ENCODE measurements around the gene AAMDC.
"Not testable (repeated sequence)": the region's sequence is repeated elsewhere in the genome, so short reads cannot be mapped to it uniquely, and the experiment has no call there.

The AAMDC gene

DNA sequence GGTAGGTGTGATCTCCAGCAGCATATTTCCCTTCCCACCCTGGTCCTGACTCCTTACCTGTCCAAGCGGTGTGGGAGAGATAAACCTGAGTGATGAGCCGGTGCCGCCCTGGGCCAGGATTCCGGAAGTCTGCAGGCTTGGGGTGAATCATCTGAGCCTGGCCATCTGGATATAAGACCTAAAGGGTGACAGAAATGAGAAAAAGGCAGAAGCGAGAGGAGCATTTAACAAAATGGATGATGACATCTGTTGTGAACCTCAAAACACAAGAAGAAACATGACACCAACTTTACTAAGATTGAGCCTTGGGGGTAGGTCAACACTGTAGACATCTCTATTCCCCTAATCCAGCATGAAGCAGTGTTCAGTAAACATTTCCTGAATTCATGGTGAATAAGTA, 62.8 kb downstream of the AAMDC start:
- no peak for DNase-seq (ENCODE audit: extremely low read depth in 1 of 2, low read depth in 1 of 2)

DNA sequence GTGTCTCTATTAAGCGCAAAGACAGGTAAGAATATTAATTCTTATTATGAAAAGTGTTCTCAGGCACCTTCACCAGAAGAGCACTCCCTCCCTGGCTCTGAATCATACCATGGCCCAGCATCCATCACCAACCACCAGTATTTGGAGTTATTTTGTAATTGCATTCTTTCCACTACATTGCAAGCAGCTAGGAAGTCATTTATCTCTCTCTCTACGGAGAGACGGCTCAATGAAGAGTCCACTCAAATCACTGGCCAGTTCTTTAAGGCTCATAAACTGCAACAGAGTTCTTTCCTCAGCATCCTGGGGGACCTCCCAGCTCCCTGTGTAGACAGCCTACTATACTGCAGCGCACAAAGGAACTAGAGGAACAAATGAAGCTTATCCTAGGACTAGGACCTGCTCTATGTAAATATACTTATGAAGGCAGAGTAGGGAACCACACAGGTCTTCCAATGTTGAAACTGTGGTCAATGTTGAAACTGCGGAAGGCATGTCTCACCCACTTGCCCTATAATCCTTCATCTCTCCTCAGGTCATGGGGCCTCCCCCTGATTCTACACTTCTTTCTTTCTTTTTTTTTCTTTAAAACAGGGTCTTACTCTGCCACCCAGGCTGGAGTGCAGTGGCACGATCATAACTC, 63.4 kb downstream of the AAMDC start:
- no peak for DNase-seq (ENCODE audit: extremely low read depth in 1 of 2, low read depth in 1 of 2)

DNA sequence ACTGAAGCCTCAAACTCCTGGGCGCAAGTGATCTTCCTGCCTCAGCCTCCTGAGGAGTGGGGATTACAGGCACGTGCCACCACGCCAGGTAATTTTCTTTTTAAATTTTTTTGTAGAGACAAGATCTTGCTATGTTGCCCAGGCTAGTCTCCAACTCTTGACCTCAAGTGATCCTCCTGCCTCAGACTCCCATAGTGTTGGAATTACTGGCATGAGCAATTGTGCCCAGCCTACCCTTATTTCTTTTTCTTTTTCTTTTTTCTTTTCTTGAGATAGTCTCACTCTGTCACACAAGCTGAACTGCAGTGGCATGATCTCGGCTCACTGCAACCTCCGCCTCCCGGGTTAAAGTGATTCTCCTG, 63.9 kb downstream of the AAMDC start:
- no peak for DNase-seq (ENCODE audit: extremely low read depth in 1 of 2, low read depth in 1 of 2)

DNA sequence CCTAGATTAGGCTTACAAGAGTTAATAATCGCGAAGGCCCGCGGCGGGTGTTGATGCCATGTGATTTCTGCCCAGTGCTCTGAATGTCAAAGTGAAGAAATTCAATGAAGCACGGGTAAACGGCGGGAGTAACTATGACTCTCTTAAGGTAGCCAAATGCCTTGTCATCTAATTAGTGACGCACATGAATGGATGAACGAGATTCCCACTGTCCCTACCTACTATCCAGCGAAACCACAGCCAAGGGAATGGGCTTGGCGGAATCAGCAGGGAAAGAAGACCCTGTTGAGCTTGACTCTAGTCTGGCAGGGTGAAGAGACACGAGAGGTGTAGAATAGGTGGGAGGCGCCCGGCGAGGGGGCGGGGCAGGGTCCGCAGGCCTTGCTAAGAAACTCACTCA, 65.5 kb downstream of the AAMDC start:
- no peak for DNase-seq (ENCODE audit: extremely low read depth in 1 of 2, low read depth in 1 of 2)

DNA sequence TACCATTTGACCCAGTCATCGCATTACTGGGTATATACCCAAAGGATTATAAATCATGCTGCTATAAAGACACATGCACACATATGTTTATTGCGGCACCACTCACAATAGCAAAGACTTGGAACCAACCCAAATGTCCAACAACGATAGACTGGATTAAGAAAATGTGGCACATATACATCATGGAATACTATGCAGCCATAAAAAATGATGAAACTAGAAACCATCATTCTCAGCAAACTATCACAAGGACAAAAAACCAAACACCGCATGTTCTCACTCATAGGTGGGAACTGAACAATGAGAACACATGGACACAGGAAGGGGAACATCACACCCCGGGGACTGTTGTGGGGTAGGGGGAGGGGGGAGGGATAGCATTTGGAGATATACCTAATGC, 68.1 kb downstream of the AAMDC start:
- not testable (repeated sequence) for DNase-seq (ENCODE audit: extremely low read depth in 1 of 2, low read depth in 1 of 2)

DNA sequence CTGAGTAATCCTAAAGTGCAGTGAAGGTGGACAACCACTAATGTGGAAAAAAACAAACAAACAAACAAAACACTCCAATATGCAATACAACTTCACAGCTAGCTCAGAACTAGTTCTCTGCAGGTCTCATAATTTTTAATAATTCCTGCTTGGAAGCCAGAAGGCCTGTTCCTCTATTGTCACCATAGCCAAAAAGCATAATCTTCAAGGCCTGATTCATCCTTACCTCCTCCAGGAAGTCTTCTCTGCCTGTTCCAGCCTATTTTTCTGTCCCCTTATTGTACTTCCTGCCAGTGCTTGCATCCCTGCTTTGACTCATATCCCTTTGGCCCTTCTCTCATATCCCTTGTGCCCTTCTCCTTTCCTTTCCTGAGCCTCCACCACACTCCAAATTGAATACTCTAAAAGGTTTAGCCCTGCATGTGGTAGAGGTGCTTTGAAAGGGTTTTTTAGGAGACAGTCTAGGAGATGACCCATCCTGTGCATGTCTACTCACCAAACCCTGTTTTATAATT, 69.2 kb downstream of the AAMDC start:
- DNase-seq (ENCODE audit: extremely low read depth in 1 of 2, low read depth in 1 of 2): not testable (repeated sequence)

DNA sequence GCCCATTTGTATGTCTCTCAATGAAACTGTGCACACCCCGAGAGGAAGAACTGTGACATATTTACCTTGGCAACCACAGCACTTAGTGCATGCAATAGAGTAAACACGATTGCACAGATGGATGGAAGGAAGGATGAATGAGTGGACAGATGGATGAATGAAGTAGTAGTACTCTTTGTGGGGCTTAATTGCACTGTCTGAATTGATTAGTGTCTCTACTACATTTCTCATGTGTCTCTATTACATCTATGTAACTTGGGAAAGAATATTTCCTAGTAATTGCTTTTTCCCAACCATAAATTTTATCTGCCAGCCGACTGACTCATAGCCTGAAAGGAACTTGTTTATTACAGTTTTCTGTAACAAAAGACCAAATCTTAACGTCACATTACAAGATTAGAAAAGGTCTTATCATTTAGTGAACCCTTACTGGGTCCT, 69.7 kb downstream of the AAMDC start:
- DNase-seq (ENCODE audit: extremely low read depth in 1 of 2, low read depth in 1 of 2): not testable (repeated sequence)

DNA sequence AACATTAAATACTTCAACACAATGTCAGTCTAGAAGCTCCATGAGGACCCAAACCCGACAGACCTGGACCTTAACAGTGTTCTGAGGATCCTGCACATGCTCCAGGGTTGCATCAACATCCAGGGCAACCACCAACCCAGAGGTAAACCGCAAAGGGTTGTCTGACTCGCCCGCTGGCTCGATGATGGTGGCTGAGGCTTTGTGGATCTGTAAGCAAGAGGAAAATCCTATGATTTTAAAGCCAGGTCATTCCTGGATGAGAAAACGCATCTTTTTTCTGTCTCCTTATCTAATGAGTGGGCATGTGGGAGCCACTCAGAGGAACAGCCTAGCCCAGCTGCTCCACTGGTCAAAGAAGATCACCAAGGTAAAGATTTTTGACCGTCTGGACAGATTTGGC, 70.3 kb downstream of the AAMDC start:
- DNase-seq (ENCODE audit: extremely low read depth in 1 of 2, low read depth in 1 of 2): not testable (repeated sequence)

DNA sequence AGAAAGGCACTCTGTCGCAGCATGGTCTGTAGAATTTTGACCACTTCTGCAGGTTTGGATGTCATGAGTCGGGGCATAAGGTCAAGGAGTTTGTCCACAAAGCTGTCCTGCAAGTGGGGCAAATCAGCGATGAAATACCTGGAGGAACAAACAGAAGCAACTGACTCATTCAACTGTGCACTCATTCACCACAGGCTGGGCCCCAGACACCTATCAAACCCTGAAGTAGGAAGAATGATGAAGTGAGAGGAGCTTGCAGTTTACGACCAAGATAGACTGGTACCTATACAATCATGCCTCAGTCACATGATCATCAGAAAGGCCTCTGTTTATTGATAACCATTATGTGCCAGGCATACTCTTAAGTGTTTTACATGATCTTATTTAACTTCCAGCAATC, 70.8 kb downstream of the AAMDC start:
- DNase-seq (ENCODE audit: extremely low read depth in 1 of 2, low read depth in 1 of 2): not testable (repeated sequence)

DNA sequence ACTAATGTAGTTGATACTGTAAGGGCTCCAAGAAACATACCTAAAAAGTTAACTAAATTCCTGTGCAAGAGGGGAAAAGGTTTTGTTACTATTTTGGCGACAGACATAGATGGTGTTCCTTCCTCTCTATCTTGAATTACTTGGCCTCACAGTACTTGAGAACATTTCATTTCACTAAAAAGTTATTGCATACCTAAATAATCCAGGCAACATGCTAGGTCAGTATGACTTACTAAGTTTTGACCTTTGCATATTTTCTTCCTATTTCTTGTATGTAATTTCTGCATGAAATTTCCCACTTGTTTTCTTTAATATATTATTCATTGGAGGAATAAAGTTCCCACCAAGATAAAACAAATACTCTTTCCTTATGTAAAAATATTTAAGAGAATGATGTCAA, 74.0 kb downstream of the AAMDC start:
- DNase-seq (ENCODE audit: extremely low read depth in 1 of 2, low read depth in 1 of 2): not testable (repeated sequence)

DNA sequence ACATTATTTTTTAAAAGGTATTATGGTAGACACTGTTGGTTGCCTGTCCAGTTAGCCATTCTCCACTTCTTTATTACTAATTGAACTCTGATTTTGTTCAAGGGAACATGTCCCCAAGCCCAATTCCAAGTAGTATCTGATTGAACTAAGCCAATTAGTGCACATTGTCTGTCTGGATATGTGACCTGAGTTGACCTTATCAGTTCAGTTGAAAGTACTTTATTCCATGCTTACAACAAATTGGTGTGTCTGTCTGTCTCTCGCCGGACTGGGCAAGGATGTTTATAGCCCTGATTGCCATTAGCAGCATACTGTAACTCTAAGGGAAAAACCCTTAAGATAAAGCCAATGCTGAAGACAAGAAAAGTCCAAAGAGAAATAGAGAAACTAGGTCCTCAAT, 87.9 kb downstream of the AAMDC start:
- no peak for DNase-seq (ENCODE audit: extremely low read depth in 1 of 2, low read depth in 1 of 2)

DNA sequence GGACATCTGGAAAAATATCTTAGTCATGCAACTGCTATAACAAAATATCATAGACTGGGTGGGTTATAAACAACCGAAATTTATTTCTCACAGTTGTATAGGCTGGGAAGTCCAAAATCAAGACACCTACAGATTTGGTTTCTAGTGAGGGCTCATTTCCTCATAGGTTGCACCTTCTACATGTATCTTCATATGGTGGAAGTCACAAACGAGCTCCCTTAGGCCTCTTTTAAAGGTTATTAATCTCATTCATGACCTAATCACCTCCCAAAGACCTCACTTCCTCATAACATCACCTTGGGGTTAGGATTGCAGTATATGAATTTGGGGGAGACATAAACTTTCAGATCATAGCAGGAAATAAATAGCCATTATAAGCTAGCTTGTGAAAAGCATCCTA, 88.3 kb downstream of the AAMDC start:
- no peak for DNase-seq (ENCODE audit: extremely low read depth in 1 of 2, low read depth in 1 of 2)

DNA sequence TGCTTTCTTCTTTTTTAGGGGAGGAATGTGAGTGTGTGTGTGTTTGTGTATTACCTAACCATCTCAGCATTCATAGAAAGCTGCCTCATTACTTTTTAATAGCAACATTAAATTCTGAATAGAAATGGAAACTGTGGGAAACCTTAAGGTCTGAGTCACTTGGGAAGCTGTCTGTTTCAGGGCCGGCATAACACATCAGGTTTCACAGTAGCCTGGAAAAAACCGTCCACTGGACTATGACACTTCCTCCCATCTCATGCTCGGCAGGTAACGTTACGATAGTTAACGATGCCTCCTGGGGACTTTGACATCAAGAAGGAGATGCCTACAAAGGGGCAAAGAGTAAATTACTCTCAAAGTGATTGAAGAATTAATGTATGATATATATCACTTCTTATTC, 89.9 kb downstream of the AAMDC start:
- DNase-seq (ENCODE audit: extremely low read depth in 1 of 2, low read depth in 1 of 2): not testable (repeated sequence)

DNA sequence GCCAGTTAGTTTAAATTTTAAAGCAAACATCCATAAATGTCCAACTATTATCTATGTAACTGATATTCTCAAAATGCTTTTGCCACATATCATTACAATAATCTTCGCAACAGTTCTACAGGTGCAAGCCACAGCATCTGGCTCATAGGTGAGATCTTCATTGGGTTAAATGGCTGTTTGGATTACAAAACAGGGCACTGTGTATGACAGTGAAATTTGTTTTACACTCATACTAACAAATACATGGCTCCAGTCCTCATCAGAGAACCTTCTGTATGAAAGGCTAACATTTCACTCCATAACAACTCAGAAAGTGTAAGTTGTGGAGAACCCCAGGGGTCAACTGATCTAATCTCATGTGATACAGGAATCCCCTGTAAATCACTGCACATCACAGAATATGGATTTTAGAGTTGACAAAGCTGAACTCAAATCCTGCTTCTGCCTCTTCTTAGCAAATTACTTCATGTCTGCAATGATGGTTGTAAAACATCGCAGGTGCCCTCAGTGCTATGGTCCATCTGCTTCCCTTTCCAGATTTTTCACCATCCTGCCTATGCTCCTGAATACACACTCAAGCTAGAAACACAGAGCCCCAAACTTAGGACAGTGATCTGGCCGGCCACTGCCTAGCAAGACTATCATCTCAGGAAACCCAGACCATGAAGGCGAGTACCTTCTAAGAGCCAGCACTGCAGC, 92.8 kb downstream of the AAMDC start:
- not testable (repeated sequence) for DNase-seq (ENCODE audit: extremely low read depth in 1 of 2, low read depth in 1 of 2)

DNA sequence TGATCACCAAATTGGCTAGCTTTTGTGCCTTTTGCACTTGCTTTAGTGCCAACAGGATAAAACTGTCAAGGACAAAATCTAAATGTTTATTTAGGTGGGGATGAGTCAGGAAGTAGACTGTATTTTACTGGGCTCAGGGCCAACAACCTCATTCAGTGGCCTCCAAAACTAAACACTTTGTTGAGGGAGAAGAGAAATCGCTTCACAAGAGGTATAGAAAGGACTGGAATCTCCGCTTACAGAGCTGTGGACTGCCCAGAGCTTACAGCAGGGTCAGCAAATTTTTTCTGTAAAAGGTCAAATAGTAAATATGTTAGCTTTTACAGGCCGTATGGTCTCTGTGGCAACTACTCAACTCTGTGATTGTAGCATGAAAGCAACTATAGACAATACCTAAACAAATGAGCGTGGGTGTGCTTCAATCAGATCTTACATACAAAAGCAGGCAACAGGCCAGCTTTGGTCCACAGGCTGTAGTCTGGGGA, 93.4 kb downstream of the AAMDC start:
- DNase-seq (ENCODE audit: extremely low read depth in 1 of 2, low read depth in 1 of 2): not testable (repeated sequence)

DNA sequence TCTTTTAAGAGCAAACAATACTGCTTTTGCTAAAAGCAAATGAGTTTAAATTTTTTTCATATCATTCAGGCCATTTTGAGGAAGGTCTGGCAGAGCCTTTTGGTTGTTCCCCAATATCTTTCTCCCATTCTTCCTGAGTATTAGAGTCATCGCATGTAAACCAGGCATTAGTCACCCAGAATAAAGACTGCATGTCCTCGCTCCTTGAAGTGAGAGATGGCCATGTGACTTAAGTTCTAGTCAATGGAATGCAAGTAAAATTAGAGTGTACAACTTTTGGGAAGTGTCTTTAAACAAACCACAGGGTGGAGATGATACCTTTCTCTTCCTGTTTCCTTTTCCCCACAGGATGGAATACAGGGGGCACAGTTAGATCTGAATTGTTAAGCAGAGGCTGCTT, 96.8 kb downstream of the AAMDC start:
- not testable (repeated sequence) for DNase-seq (ENCODE audit: extremely low read depth in 1 of 2, low read depth in 1 of 2)

All from stimulated activated CD8-positive, alpha-beta memory T cell treated with anti-CD3 and anti-CD28 coated beads, Interleukin-7, amount 100 ng/mL, for 48 hours (primary cell).